K562 (cell line): ENCODE measurements around the gene LXN. TPM values are rescaled to one million over a fixed set of nuclear protein-coding genes. Genes with fewer than 3 reads are reported as not detected.

Source experiments
- ATAC-seq: fragments of 200-7000 bp; cut with Tn5 transposase; 3 replicates; pipeline ENCODE4 v1.9.1; 2020; ENCODE audit warnings: moderate library complexity
- BruUV-seq: library from RNA; stranded (reverse); fragments of 400-500 nt; replicated peaks from 2 replicates; lab custom pipeline; 2021; lab: Mats Ljungman, UMichigan
- CTCF ChIA-PET: fragments of 300-600 bp; formaldehyde crosslinking; extraction: SDS; loops from one replicate; lab custom pipeline; 2021; ENCODE audit warnings: low intra/inter-chr PET ratio; lab: Yijun Ruan, JAX
- POLR2A ChIA-PET: fragments of 300-600, 350-650 bp; sonication (Branson Sonifier 250); formaldehyde crosslinking; extraction: SDS; loops from one replicate; lab custom pipeline; 2021; ENCODE audit warnings: antibody characterized with exemption, inconsistent platforms; lab: Yijun Ruan, JAX
- DNase-seq, 4 experiments: peaks; one replicate each; pipeline versions ENCODE4 v3.0.0 to v3.0.0-alpha.2; 2011 to 2018; ENCODE audit warnings: low spot score in 3 of 4, mixed read lengths in 3 of 4; ENCODE audit errors: extremely low read depth in 1 of 4
- FAIRE-seq: peaks from 2 replicates; lab custom pipeline; 2011; peaks lifted over from hg19 to GRCh38; lab: Jason Lieb, UNC
- H2AFZ ChIP-seq: 2 replicates; pipeline ENCODE4 v1.6.0; 2011; ENCODE audit warnings: low read depth, low read length, control low read depth, inconsistent platforms
- H3K27ac ChIP-seq: fragments of 200-600 bp; 3 replicates; pipeline ENCODE4 v1.8.0; 2011; ENCODE audit warnings: low read depth, mild to moderate bottlenecking, control low read depth, inconsistent platforms, low read length, moderate library complexity, mixed read lengths; ENCODE audit errors: extremely low read depth
- H3K27me3 ChIP-seq, 2 experiments: fragments of 300-600 bp in 1 of 2; 2 replicates in 1 of 2; 3 replicates in 1 of 2; pipeline versions ENCODE4 v1.6.0 to v1.8.0; 2011; ENCODE audit warnings: inconsistent platforms in 2 of 2, low read length in 2 of 2, mild to moderate bottlenecking in 1 of 2, mixed read lengths in 1 of 2, moderate library complexity in 1 of 2; ENCODE audit not compliant: control insufficient read depth in 2 of 2, insufficient read depth in 2 of 2
- H3K36me3 ChIP-seq: fragments of 300-600 bp; 3 replicates; pipeline ENCODE4 v1.8.0; 2011; ENCODE audit warnings: mild to moderate bottlenecking, low read length, inconsistent platforms; ENCODE audit not compliant: control insufficient read depth, insufficient read depth
- H3K4me1 ChIP-seq, 2 experiments: fragments of 200-600 bp in 1 of 2; replicated peaks in 1 of 2; 2 replicates in 1 of 2; 3 replicates in 1 of 2; pipeline versions ENCODE4 v1.5.1 to v1.8.0; 2011; ENCODE audit warnings: inconsistent platforms in 2 of 2, low read length in 2 of 2, mild to moderate bottlenecking in 1 of 2, mixed read lengths in 1 of 2, moderate library complexity in 1 of 2; ENCODE audit not compliant: control insufficient read depth in 2 of 2, insufficient read depth in 2 of 2
- H3K4me2 ChIP-seq: 2 replicates; pipeline ENCODE4 v1.6.1; 2011; ENCODE audit warnings: low read length, control low read depth, inconsistent platforms, mixed read lengths; ENCODE audit not compliant: insufficient read depth
- H3K4me3 ChIP-seq: fragments of 200-600 bp; sonication (generic), shearing (Covaris generic); 2 replicates; pipeline ENCODE4 v1.5.1; 2016; ENCODE audit warnings: control low read depth, inconsistent platforms
- H3K79me2 ChIP-seq: fragments of 200-600 bp; 3 replicates; pipeline ENCODE4 v1.8.0; 2011; ENCODE audit warnings: low read length, inconsistent platforms; ENCODE audit not compliant: control insufficient read depth, insufficient read depth
- H3K9ac ChIP-seq, 2 experiments: 2 replicates each; pipeline versions ENCODE4 v1.6.0 to v1.6.1; 2011; ENCODE audit warnings: low read depth in 2 of 2, low read length in 2 of 2, control low read depth in 1 of 2, inconsistent platforms in 1 of 2, mild to moderate bottlenecking in 1 of 2, mixed read lengths in 1 of 2; ENCODE audit not compliant: insufficient read depth in 1 of 2
- H3K9me1 ChIP-seq: one replicate; pipeline ENCODE4 v1.6.0; 2011; ENCODE audit warnings: inconsistent platforms, mild to moderate bottlenecking, low read length, moderate library complexity; ENCODE audit not compliant: control insufficient read depth, insufficient read depth
- H3K9me3 ChIP-seq: replicated peaks from 2 replicates; pipeline ENCODE4 v1.5.1; 2011; ENCODE audit warnings: low read depth, low read length, inconsistent platforms; ENCODE audit not compliant: control insufficient read depth, insufficient read depth
- H4K20me1 ChIP-seq: replicated peaks from 2 replicates; pipeline ENCODE4 v1.6.1; 2011; ENCODE audit warnings: low read length, inconsistent platforms, mixed read lengths; ENCODE audit not compliant: control insufficient read depth, insufficient read depth
- BHLHE40 ChIP-seq: IDR thresholded peaks from 2 replicates; pipeline ENCODE4 v1.6.1; 2011; ENCODE audit warnings: low read length, improper control_type of control experiment
- CTBP1 ChIP-seq: fragments of 450-650 bp; IDR thresholded peaks from 2 replicates; pipeline ENCODE4 v1.6.1; 2016; ENCODE audit warnings: borderline replicate concordance
- DACH1 ChIP-seq: fragments of 450-650 bp; IDR thresholded peaks from 2 replicates; pipeline ENCODE4 v1.6.1; 2018; ENCODE audit not compliant: partially characterized antibody
- ELF2 ChIP-seq: fragments of 250-450 bp; sonication (Bioruptor Pico); IDR thresholded peaks from 2 replicates; pipeline ENCODE4 v1.5.0; 2021; ENCODE audit warnings: mild to moderate bottlenecking
- EWSR1 ChIP-seq: fragments of 450-650 bp; IDR thresholded peaks from 2 replicates; pipeline ENCODE4 v1.6.1; 2018; ENCODE audit warnings: borderline replicate concordance, mild to moderate bottlenecking, low read depth, moderate library complexity; ENCODE audit not compliant: partially characterized antibody
- GTF2E2 ChIP-seq: fragments of 200-800 bp; sonication (Bioruptor generic); IDR thresholded peaks from 2 replicates; pipeline ENCODE4 v1.6.1; 2016; ENCODE audit warnings: missing genetic modification characterization, missing compliant biosample characterization
- NFYB ChIP-seq: IDR thresholded peaks from 2 replicates; pipeline ENCODE4 v1.6.1; 2011; ENCODE audit warnings: mild to moderate bottlenecking, moderate library complexity; ENCODE audit not compliant: insufficient read length; ENCODE audit errors: extremely low read depth
- RFX5 ChIP-seq: IDR thresholded peaks from 2 replicates; pipeline ENCODE4 v1.6.1; 2011; ENCODE audit warnings: low read depth, mild to moderate bottlenecking, improper control_type of control experiment, low read length
- TAF15 ChIP-seq: fragments of 200-400 bp; formaldehyde crosslinking; IDR thresholded peaks from 2 replicates; pipeline ENCODE4 v1.6.1; 2017; ENCODE audit warnings: mild to moderate bottlenecking, low read depth, low read length, moderate library complexity
- ZNF184 ChIP-seq: sonication (generic); formaldehyde crosslinking; IDR thresholded peaks from 2 replicates; pipeline ENCODE4 v1.5.0; 2020; ENCODE audit warnings: missing genetic modification reagents
- ZNF212 ChIP-seq: fragments of 450-650 bp; formaldehyde crosslinking; IDR thresholded peaks from 2 replicates; pipeline ENCODE4 v1.4.0; 2020; ENCODE audit warnings: mild to moderate bottlenecking
- ZNF253 ChIP-seq: fragments of 250-450 bp; sonication (Bioruptor Pico); conservative IDR thresholded peaks from 2 replicates; pipeline ENCODE4 v1.6.1; 2021; ENCODE audit warnings: mild to moderate bottlenecking
- ZNF778 ChIP-seq: fragments of 450-650 bp; formaldehyde crosslinking; IDR thresholded peaks from 2 replicates; pipeline ENCODE4 v1.4.0; 2020; ENCODE audit warnings: mild to moderate bottlenecking, moderate library complexity
- WGBS: fragments of 100-300 bp; shearing (Covaris generic); methylation state at CpG from one replicate; pipeline ENCODE4 v1.1.6; 2016; ENCODE audit warnings: low coverage, mixed read lengths; ENCODE audit not compliant: insufficient coverage; ENCODE audit errors: missing lambda C conversion rate; 5-methylcytosine and 5-hydroxymethylcytosine counted together
- in situ Hi-C: fragments of 300-500 bp; cut with MboI; formaldehyde crosslinking; loops from 4 replicates; pipeline ENCODE4 v1.15.0; 2018; ENCODE audit warnings: inconsistent platforms, mixed read lengths
- intact Hi-C: fragments of 100-400 bp; cut with micrococcal nuclease; formaldehyde crosslinking; loops from 2 replicates; pipeline ENCODE4 v1.14.2; 2022
- polyA plus RNA-seq, 8 experiments: library from polyadenylated mRNA; depleted of rRNA in 4 of 8; stranded (reverse) in 5 of 8; unstranded in 3 of 8; fragments of >200 nt; fragmentation: Nextera tagmentation in 2 of 8; fragmentation: Illumina TruSeq in 1 of 8; extraction: Ambion mirVana in 2 of 8; extraction: Trizol in 1 of 8; gene quantifications; 2 replicates each; pipeline versions ENCODE4 v1.2.1 to v1.2.3, GENCODE V29; 2011 to 2014; ENCODE audit warnings: inconsistent platforms in 1 of 8, missing spikeins in 1 of 8
- total RNA-seq, 7 experiments: library from RNA; depleted of rRNA in 6 of 7; stranded (reverse); fragments of >200 nt in 6 of 7; fragmentation: Illumina TruSeq in 2 of 7; extraction: Trizol in 2 of 7; gene quantifications; 2 replicates each; pipeline versions ENCODE4 v1.2.1 to v1.2.3, GENCODE V29; 2011 to 2021; ENCODE audit warnings: low replicate concordance in 1 of 7
- TF ChIP-seq, protein P1 (sequence below): fragments of 450-650 bp; IDR thresholded peaks from 2 replicates; pipeline ENCODE4 v1.6.1; 2017; ENCODE audit warnings: antibody characterized with exemption, mild to moderate bottlenecking
- TF ChIP-seq, protein P2 (sequence below), 2 experiments: fragments of 450-650 bp in 1 of 2; sonication (generic) in 1 of 2; formaldehyde crosslinking in 1 of 2; IDR thresholded peaks in 1 of 2; conservative IDR thresholded peaks in 1 of 2; 2 replicates each; pipeline versions ENCODE4 v1.6.1 to v1.8.1; 2016 to 2023; ENCODE audit warnings: mild to moderate bottlenecking in 2 of 2, moderate library complexity in 2 of 2, inconsistent platforms in 1 of 2, missing genetic modification reagents in 1 of 2
- TF ChIP-seq, protein P3 (sequence below): fragments of 450-650 bp; IDR thresholded peaks from 2 replicates; pipeline ENCODE4 v1.6.1; 2016; ENCODE audit warnings: low read depth, mild to moderate bottlenecking, moderate library complexity

Gene LXN
- total and polyA plus RNA-seq, 9 of the 15 experiments (the other 6 are each of a cell fraction or from before 2014, with no cell fraction given) = 0.08 to 0.13 TPM; not detected in 7

DNA sequence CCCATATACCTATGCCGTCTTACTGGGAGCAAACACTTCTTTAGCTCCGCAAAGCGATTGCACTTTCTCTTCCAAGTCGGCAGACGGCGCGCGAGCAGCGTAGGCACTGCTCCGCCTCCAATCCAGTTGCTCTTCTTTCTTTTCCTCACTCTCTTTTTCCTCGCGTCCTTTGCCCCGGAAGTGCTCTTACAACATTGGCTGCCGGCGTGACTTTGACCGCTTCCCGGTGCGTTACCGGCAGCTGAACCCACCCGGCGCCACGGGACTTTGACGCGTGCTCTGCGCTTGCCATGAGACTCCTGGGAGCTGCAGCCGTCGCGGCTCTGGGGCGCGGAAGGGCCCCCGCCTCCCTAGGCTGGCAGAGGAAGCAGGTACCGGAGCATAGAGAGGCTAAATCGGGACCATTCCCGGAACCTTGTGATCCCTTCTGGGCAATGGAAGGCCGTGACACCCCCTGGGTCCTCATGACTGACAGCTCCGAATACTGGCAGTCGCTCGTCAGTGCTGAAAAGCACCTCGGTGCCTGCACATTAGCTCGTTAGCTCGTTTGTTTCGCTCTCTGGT is 28.0 kb downstream of the LXN start, which contains the start of gene GFM1:
TSS of gene GFM1 (plus strand) at position 183 of the 564 bp plus-strand sequence. CDS start at position 291, 108 bp downstream.
- WGBS = 1% methylated on average over 42 of the region's 42 CpGs
- peak; percentile 76 to 98 (median 80) for DNase-seq
- FAIRE-seq = peak; percentile 95
- H2AFZ ChIP-seq = peak within 1 kb of the TSS; percentile 96
- H3K27ac ChIP-seq = peak within 1 kb of the TSS; percentile 89
- peak; percentile 94 for ATAC-seq
- peak within 1 kb of the TSS; percentile 99 for H3K4me3 ChIP-seq
- H3K9me3 ChIP-seq = no peaks in the 10 kb centered on the region
- in situ Hi-C loops = no loop called here
- peak within 1 kb of the TSS; percentile 95 to 99 for H3K9ac ChIP-seq
- intact Hi-C loops = loop anchor here (10.0 kb wide), 1 partner anchor 70 kb away; the partner anchor contains the start of gene MLF1
- H3K4me2 ChIP-seq = peak within 1 kb of the TSS; percentile 98
- no peaks in the 10 kb centered on the region for H3K9me1 ChIP-seq
- peaks cover 9 to 17% of the 10 kb centered on the region in 2 experiments; a peak in 4 of 5 replicates for H3K4me1 ChIP-seq
- POLR2A ChIA-PET = interaction anchor here (0.6 to 1.5 kb wide), 8 partner anchors 22 to 205 kb away, joined by 3 to 6 read pairs (median 3); partner anchors contain the start of genes MFSD1 and MLF1
- H3K27me3 ChIP-seq = no peaks in the 10 kb centered on the region
- CTCF ChIA-PET = interaction anchor here (1.1 to 1.8 kb wide), 3 partner anchors 145 to 1027 kb away, joined by 4 to 7 read pairs (median 5); no protein-coding TSS in a partner anchor
- peaks cover 40% of the 10 kb centered on the region for H3K79me2 ChIP-seq
- peaks cover 36% of the 10 kb centered on the region for H3K36me3 ChIP-seq
- no TSS peak for BruUV-seq
- H4K20me1 ChIP-seq = no peaks in the 10 kb centered on the region; the same call in 1 of the 2 replicates
- TF ChIP-seq EWSR1 = no peak
- TF ChIP-seq BHLHE40 = peak; percentile 81
- no peak for TF ChIP-seq ZNF212
- TF ChIP-seq ELF2 (CRISPR knock-in tag) = no peak
- TF ChIP-seq CTBP1 = peak; percentile 56; the same call in 1 of the 2 replicates
- no peak for TF ChIP-seq ZNF778
- TF ChIP-seq DACH1 = no peak
- no peak for TF ChIP-seq RFX5
- TF ChIP-seq TAF15 = no peak
- TF ChIP-seq, protein P1, sequence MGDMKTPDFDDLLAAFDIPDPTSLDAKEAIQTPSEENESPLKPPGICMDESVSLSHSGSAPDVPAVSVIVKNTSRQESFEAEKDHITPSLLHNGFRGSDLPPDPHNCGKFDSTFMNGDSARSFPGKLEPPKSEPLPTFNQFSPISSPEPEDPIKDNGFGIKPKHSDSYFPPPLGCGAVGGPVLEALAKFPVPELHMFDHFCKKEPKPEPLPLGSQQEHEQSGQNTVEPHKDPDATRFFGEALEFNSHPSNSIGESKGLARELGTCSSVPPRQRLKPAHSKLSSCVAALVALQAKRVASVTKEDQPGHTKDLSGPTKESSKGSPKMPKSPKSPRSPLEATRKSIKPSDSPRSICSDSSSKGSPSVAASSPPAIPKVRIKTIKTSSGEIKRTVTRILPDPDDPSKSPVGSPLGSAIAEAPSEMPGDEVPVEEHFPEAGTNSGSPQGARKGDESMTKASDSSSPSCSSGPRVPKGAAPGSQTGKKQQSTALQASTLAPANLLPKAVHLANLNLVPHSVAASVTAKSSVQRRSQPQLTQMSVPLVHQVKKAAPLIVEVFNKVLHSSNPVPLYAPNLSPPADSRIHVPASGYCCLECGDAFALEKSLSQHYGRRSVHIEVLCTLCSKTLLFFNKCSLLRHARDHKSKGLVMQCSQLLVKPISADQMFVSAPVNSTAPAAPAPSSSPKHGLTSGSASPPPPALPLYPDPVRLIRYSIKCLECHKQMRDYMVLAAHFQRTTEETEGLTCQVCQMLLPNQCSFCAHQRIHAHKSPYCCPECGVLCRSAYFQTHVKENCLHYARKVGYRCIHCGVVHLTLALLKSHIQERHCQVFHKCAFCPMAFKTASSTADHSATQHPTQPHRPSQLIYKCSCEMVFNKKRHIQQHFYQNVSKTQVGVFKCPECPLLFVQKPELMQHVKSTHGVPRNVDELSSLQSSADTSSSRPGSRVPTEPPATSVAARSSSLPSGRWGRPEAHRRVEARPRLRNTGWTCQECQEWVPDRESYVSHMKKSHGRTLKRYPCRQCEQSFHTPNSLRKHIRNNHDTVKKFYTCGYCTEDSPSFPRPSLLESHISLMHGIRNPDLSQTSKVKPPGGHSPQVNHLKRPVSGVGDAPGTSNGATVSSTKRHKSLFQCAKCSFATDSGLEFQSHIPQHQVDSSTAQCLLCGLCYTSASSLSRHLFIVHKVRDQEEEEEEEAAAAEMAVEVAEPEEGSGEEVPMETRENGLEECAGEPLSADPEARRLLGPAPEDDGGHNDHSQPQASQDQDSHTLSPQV = no peak
- no peak for TF ChIP-seq ZNF253 (CRISPR knock-in tag)
- TF ChIP-seq GTF2E2 (tag) = no peak
- TF ChIP-seq, protein P2, sequence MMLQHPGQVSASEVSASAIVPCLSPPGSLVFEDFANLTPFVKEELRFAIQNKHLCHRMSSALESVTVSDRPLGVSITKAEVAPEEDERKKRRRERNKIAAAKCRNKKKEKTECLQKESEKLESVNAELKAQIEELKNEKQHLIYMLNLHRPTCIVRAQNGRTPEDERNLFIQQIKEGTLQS (IDR thresholded peaks at IDR 0.05) = no peak
- TF ChIP-seq, protein P2 (CRISPR knock-in tag; conservative IDR thresholded peaks at IDR 0.05) = 0 out of 2 replicates have a peak, but pooled peaks have one; percentile 48
- no peak for TF ChIP-seq ZNF184 (CRISPR knock-in tag)
- TF ChIP-seq, protein P3, sequence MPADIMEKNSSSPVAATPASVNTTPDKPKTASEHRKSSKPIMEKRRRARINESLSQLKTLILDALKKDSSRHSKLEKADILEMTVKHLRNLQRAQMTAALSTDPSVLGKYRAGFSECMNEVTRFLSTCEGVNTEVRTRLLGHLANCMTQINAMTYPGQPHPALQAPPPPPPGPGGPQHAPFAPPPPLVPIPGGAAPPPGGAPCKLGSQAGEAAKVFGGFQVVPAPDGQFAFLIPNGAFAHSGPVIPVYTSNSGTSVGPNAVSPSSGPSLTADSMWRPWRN = no peak
- no peak for TF ChIP-seq NFYB
